ENCODE measurements around the gene NFE2L3. TPM values are rescaled to one million over a fixed set of nuclear protein-coding genes. Genes with fewer than 3 reads are reported as not detected.
"Not testable (repeated sequence)": the region's sequence is repeated elsewhere in the genome, so short reads cannot be mapped to it uniquely, and the experiment has no call there.

The NFE2L3 gene
- total and polyA plus RNA-seq, 2 experiments from 2014 or later, result 6.5 to 10.0 TPM

GRCh38 chr7:26117142-26117807 lies 34.7 kb upstream of the NFE2L3 start:
- Histone ChIP-seq H3K4me3 (no peak overlapping the region), H3K36me3 (replicated peaks; ENCODE audit: insufficient read depth, low read depth) (no peaks in the 10 kb centered on the region), H3K27ac (no peak overlapping the region), H3K79me2 (no peaks in the 10 kb centered on the region), H3K4me2 (no peak overlapping the region), H4K20me1 (ENCODE audit: insufficient read depth, poor library complexity, severe bottlenecking) (no peaks in the 10 kb centered on the region), H3K9me2 (replicated peaks; ENCODE audit: insufficient read depth) (no peaks in the 10 kb centered on the region), H3K27me3 (no peaks in the 10 kb centered on the region), H3K9me3 (ENCODE audit: low read depth) (no peaks in the 10 kb centered on the region), H3K4me1 (ENCODE audit: insufficient read depth) (no peaks in the 10 kb centered on the region), H2AFZ (no peak overlapping the region)
- TF ChIP-seq EZH2 (IDR thresholded peaks at IDR 0.05; ENCODE audit: borderline replicate concordance) (no peak), EZH2phosphoT487 (IDR thresholded peaks at IDR 0.05; ENCODE audit: low read depth, severe bottlenecking, unreplicated experiment) (no peak), CTCF (IDR thresholded peaks at IDR 0.05; ENCODE audit: poor library complexity) (no peak)
- 63% methylated on average over 7 of the region's 7 CpGs for WGBS (ENCODE audit: low lambda C conversion rate, missing lambda C conversion rate)
- DNase-seq (ENCODE audit: low spot score), result no peak

GRCh38 chr7:26117970-26118369 lies 34.0 kb upstream of the NFE2L3 start:
- Histone ChIP-seq H3K27me3 (no peaks in the 10 kb centered on the region), H3K4me2 (no peak overlapping the region), H3K36me3 (replicated peaks; ENCODE audit: insufficient read depth, low read depth) (no peaks in the 10 kb centered on the region), H3K9me2 (replicated peaks; ENCODE audit: insufficient read depth) (no peaks in the 10 kb centered on the region), H3K4me1 (ENCODE audit: insufficient read depth) (no peaks in the 10 kb centered on the region), H3K27ac (no peak overlapping the region), H3K79me2 (no peaks in the 10 kb centered on the region), H4K20me1 (ENCODE audit: insufficient read depth, poor library complexity, severe bottlenecking) (no peaks in the 10 kb centered on the region), H3K9me3 (ENCODE audit: low read depth) (no peaks in the 10 kb centered on the region), H2AFZ (no peak overlapping the region), H3K4me3 (no peak overlapping the region)
- no peak for DNase-seq (ENCODE audit: low spot score)
- WGBS (ENCODE audit: low lambda C conversion rate, missing lambda C conversion rate), result 94% methylated on average over 6 of the region's 6 CpGs
- no peak for TF ChIP-seq EZH2 (IDR thresholded peaks at IDR 0.05; ENCODE audit: borderline replicate concordance)
- no peak for TF ChIP-seq CTCF (IDR thresholded peaks at IDR 0.05; ENCODE audit: poor library complexity)
- TF ChIP-seq EZH2phosphoT487 (IDR thresholded peaks at IDR 0.05; ENCODE audit: low read depth, severe bottlenecking, unreplicated experiment), result no peak

DNA sequence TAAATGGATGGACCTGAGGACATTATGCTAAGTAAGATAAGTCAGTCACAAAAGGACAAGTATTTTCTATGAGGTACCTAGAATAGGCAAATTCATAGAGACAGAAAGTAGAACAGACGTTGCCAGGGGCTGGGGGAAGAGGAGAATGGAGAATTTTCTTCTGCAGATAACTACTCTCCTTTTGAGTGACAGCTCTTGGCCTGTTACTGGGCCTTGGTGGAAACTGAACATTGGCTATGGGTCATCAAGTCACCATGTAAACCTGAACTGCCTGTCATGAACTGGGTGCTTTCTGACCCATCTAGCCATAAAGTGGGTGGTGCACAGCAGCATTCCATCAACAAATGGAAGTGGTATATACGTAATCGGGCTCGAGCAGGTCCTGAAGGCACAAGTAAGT lies 29.3 kb upstream of the NFE2L3 start:
- Histone ChIP-seq H4K20me1 (ENCODE audit: insufficient read depth, poor library complexity, severe bottlenecking) (no peaks in the 10 kb centered on the region), H3K79me2 (no peaks in the 10 kb centered on the region), H3K4me2 (no peak overlapping the region), H3K36me3 (replicated peaks; ENCODE audit: insufficient read depth, low read depth) (no peaks in the 10 kb centered on the region), H3K27me3 (no peaks in the 10 kb centered on the region), H3K4me1 (ENCODE audit: insufficient read depth) (no peaks in the 10 kb centered on the region), H3K9me3 (ENCODE audit: low read depth) (no peaks in the 10 kb centered on the region), H3K9me2 (replicated peaks; ENCODE audit: insufficient read depth) (no peaks in the 10 kb centered on the region), H3K4me3 (no peak overlapping the region), H3K27ac (no peak overlapping the region), H2AFZ (no peak overlapping the region)
- no peak for DNase-seq (ENCODE audit: low spot score)
- WGBS (ENCODE audit: low lambda C conversion rate, missing lambda C conversion rate), result 85% methylated on average over 4 of the region's 4 CpGs
- TF ChIP-seq CTCF (IDR thresholded peaks at IDR 0.05; ENCODE audit: poor library complexity) (no peak), EZH2phosphoT487 (IDR thresholded peaks at IDR 0.05; ENCODE audit: low read depth, severe bottlenecking, unreplicated experiment) (no peak), EZH2 (IDR thresholded peaks at IDR 0.05; ENCODE audit: borderline replicate concordance) (no peak)

DNA sequence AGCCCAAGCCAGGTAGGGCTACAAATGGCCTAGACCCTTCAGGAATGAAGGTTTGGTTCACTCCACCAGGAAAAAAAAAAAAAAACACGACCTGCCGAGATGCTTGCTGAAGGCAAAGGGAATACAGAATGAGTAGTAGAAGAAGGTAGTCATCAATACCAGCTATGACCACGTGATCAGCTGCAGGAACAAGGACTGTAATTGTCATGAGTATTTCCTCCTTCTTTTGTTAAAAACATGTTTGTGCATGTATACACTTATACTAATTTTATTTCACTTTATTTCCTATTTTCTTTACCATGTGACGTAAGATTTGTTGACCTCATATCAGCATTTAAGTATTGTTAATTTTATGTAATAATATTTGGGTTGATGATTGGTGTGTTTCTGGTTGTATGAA lies 27.2 kb upstream of the NFE2L3 start:
- H3K4me2 ChIP-seq; H3K4me1 ChIP-seq (ENCODE audit: insufficient read depth); DNase-seq (ENCODE audit: low spot score); H3K27ac ChIP-seq; H3K9me2 ChIP-seq (replicated peaks; ENCODE audit: insufficient read depth); H4K20me1 ChIP-seq (ENCODE audit: insufficient read depth, poor library complexity, severe bottlenecking); H3K79me2 ChIP-seq; H3K27me3 ChIP-seq; H2AFZ ChIP-seq; H3K4me3 ChIP-seq; H3K36me3 ChIP-seq (replicated peaks; ENCODE audit: insufficient read depth, low read depth); H3K9me3 ChIP-seq (ENCODE audit: low read depth): not testable (repeated sequence)
- 88% methylated on average over 4 of the region's 4 CpGs for WGBS (ENCODE audit: low lambda C conversion rate, missing lambda C conversion rate)

Measured in hepatocyte (in vitro differentiated cells).